SK-N-SH (cell line): ENCODE measurements around the gene LRRC56.

Experiments used
- CHD2 ChIP-seq: fragments of 150-350 bp; IDR thresholded peaks from 2 replicates; pipeline ENCODE4 v1.6.1; 2018; ENCODE audit warnings: low read length; ENCODE audit not compliant: partially characterized antibody
- EP300 ChIP-seq, 2 experiments: IDR thresholded peaks; 2 replicates each; pipeline versions ENCODE4 v1.4.0 to v1.6.1; 2012; ENCODE audit warnings: borderline replicate concordance in 1 of 2, low read depth in 1 of 2, low read length in 1 of 2
- EZH2phosphoT487 ChIP-seq: fragments of 200-600 bp; sonication (generic); IDR thresholded peaks from 2 replicates; pipeline ENCODE4 v1.6.1; 2017; ENCODE audit warnings: low read depth, mixed run types, mild to moderate bottlenecking, antibody characterized with exemption, moderate library complexity, borderline replicate concordance
- FOSL2 ChIP-seq: IDR thresholded peaks from 2 replicates; pipeline ENCODE4 v1.4.0; 2012; ENCODE audit warnings: low read depth, mild to moderate bottlenecking, moderate library complexity, borderline replicate concordance
- GABPA ChIP-seq: IDR thresholded peaks from 2 replicates; pipeline ENCODE4 v1.4.0; 2012; ENCODE audit warnings: low read depth, mild to moderate bottlenecking
- JUND ChIP-seq: IDR thresholded peaks from 2 replicates; pipeline ENCODE4 v1.4.0; 2012
- PBX3 ChIP-seq: IDR thresholded peaks from 2 replicates; pipeline ENCODE4; 2012
- POLR2AphosphoS5 ChIP-seq: IDR thresholded peaks from 2 replicates; pipeline ENCODE4 v1.6.1; 2012; ENCODE audit warnings: low read depth, low read length
- RAD21 ChIP-seq: IDR thresholded peaks from 2 replicates; pipeline ENCODE4 v1.6.1; 2012; ENCODE audit warnings: mild to moderate bottlenecking, low read length
- ZBTB33 ChIP-seq: IDR thresholded peaks from 2 replicates; pipeline ENCODE4 v1.4.0; 2012; ENCODE audit warnings: low read depth, borderline replicate concordance
- TF ChIP-seq, protein P1 (sequence below): fragments of 200-600 bp; sonication (generic); IDR thresholded peaks from 2 replicates; pipeline ENCODE4 v1.6.1; 2017; ENCODE audit warnings: antibody characterized with exemption, mild to moderate bottlenecking, moderate library complexity
- TF ChIP-seq, protein P2 (sequence below): IDR thresholded peaks from 2 replicates; pipeline ENCODE4 v1.4.0; 2012; ENCODE audit warnings: low read depth, borderline replicate concordance

DNA sequence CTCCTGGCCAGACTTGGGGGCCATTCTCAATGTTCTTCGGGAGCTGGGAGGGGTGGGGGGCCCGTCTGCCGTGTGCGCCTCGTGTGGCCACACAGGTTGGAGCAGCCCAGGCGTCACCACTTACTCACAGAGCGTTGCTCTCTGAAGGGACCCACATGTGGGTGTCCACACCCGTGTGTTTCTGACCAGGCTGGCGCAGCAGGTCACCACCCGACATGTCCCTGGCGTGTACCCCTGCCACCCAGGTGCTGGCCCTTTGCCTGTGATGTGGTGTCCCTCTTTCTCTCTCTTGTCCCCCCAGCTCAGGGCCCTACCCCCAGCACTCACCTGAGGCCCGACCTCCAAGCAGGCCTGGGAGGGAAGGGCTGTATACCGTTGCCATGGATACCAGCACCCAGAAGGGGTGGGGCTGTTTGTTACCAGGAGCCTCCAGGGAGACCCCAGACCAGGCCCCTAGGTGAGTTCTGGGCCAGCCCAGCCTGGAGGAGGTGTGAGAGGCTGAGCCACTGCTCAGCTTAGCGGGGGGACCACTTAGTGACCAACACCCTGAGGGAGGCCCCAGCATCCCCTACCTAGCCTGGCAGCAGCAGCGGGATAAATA is 21.8 kb downstream of the LRRC56 start:
- TF ChIP-seq POLR2AphosphoS5: no peak
- TF ChIP-seq, protein P1, sequence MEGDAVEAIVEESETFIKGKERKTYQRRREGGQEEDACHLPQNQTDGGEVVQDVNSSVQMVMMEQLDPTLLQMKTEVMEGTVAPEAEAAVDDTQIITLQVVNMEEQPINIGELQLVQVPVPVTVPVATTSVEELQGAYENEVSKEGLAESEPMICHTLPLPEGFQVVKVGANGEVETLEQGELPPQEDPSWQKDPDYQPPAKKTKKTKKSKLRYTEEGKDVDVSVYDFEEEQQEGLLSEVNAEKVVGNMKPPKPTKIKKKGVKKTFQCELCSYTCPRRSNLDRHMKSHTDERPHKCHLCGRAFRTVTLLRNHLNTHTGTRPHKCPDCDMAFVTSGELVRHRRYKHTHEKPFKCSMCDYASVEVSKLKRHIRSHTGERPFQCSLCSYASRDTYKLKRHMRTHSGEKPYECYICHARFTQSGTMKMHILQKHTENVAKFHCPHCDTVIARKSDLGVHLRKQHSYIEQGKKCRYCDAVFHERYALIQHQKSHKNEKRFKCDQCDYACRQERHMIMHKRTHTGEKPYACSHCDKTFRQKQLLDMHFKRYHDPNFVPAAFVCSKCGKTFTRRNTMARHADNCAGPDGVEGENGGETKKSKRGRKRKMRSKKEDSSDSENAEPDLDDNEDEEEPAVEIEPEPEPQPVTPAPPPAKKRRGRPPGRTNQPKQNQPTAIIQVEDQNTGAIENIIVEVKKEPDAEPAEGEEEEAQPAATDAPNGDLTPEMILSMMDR: no peak
- TF ChIP-seq JUND: no peak
- TF ChIP-seq PBX3: no peak
- no peak for TF ChIP-seq ZBTB33
- no peak for TF ChIP-seq FOSL2
- no peak for TF ChIP-seq CHD2
- TF ChIP-seq EZH2phosphoT487: no peak
- TF ChIP-seq, protein P2, sequence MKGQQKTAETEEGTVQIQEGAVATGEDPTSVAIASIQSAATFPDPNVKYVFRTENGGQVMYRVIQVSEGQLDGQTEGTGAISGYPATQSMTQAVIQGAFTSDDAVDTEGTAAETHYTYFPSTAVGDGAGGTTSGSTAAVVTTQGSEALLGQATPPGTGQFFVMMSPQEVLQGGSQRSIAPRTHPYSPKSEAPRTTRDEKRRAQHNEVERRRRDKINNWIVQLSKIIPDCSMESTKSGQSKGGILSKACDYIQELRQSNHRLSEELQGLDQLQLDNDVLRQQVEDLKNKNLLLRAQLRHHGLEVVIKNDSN: no peak
- no peak for TF ChIP-seq EP300 (IDR thresholded peaks at IDR 0.05; ENCODE audit: borderline replicate concordance in 1 of 2, low read depth in 1 of 2, low read length in 1 of 2)
- no peak for TF ChIP-seq RAD21
- TF ChIP-seq GABPA: no peak
